Measurements from ENCODE around the gene SATB2.

SATB2 gene

GRCh38 chr2:199315299-199316179 is 142.2 kb downstream of the SATB2 start:
- DNase-seq, result peak; percentile 67

GRCh38 chr2:199312931-199313330 is 144.8 kb downstream of the SATB2 start:
- no peak for DNase-seq

GRCh38 chr2:199310771-199311585 is 146.8 kb downstream of the SATB2 start:
- no peak for DNase-seq

- DNase-seq, result no peak
These were observed 147.8 kb downstream of the SATB2 start for GRCh38 chr2:199309973-199310372.

- no peak for DNase-seq
These were observed 148.3 kb downstream of the SATB2 start for GRCh38 chr2:199309411-199309810.

GRCh38 chr2:199308567-199308966 is 149.2 kb downstream of the SATB2 start:
- no peak for DNase-seq

- no peak for DNase-seq
These were observed 150.3 kb downstream of the SATB2 start for GRCh38 chr2:199307461-199307860.

- DNase-seq, result no peak
These were observed 151.6 kb downstream of the SATB2 start for GRCh38 chr2:199306116-199306515.

GRCh38 chr2:199303728-199304177 is 154.0 kb downstream of the SATB2 start:
- DNase-seq, result peak; percentile 97

- peak; percentile 54 for DNase-seq
These were observed 154.9 kb downstream of the SATB2 start for GRCh38 chr2:199302851-199303250.

GRCh38 chr2:199288424-199288823 is 169.3 kb downstream of the SATB2 start:
- DNase-seq, result no peak

GRCh38 chr2:199282309-199282708 is 175.4 kb downstream of the SATB2 start:
- no peak for DNase-seq

- DNase-seq, result no peak
These were observed 178.6 kb downstream of the SATB2 start for GRCh38 chr2:199279146-199279545.

- DNase-seq, result peak; percentile 61
These were observed 179.6 kb downstream of the SATB2 start for GRCh38 chr2:199278099-199278498.

GRCh38 chr2:199273042-199273511 is 184.7 kb downstream of the SATB2 start:
- peak; percentile 87 for DNase-seq

GRCh38 chr2:199261936-199262335 is 195.8 kb downstream of the SATB2 start:
- no peak for DNase-seq

- DNase-seq, result peak; percentile 53
These were observed 196.5 kb downstream of the SATB2 start for GRCh38 chr2:199261239-199261638.

- DNase-seq, result no peak
These were observed 198.1 kb downstream of the SATB2 start for GRCh38 chr2:199259671-199260070.

- DNase-seq, result no peak
These were observed 199.4 kb downstream of the SATB2 start for GRCh38 chr2:199258291-199258690.

- no peak for DNase-seq
These were observed 200.2 kb downstream of the SATB2 start for GRCh38 chr2:199257261-199258224.

GRCh38 chr2:199230091-199230490 is 227.6 kb downstream of the SATB2 start:
- DNase-seq, result no peak
